Activated CD8-positive, alpha-beta memory T cell treated with anti-CD3 and anti-CD28 coated beads, Interleukin-2, amount 50 U/mL, for 24 hours (primary cell): ENCODE results near the gene ICAM4.
A peak's percentile ranks its signal among the peaks of the same experiment; 100 is the strongest.
"Not testable (repeated sequence)": the region's sequence is repeated elsewhere in the genome, so short reads cannot be mapped to it uniquely, and the experiment has no call there.

Experiments
- DNase-seq: peaks from one replicate; pipeline ENCODE4 v3.0.0-alpha.2; 2020; ENCODE audit errors: extremely low read depth

Gene ICAM4

DNA sequence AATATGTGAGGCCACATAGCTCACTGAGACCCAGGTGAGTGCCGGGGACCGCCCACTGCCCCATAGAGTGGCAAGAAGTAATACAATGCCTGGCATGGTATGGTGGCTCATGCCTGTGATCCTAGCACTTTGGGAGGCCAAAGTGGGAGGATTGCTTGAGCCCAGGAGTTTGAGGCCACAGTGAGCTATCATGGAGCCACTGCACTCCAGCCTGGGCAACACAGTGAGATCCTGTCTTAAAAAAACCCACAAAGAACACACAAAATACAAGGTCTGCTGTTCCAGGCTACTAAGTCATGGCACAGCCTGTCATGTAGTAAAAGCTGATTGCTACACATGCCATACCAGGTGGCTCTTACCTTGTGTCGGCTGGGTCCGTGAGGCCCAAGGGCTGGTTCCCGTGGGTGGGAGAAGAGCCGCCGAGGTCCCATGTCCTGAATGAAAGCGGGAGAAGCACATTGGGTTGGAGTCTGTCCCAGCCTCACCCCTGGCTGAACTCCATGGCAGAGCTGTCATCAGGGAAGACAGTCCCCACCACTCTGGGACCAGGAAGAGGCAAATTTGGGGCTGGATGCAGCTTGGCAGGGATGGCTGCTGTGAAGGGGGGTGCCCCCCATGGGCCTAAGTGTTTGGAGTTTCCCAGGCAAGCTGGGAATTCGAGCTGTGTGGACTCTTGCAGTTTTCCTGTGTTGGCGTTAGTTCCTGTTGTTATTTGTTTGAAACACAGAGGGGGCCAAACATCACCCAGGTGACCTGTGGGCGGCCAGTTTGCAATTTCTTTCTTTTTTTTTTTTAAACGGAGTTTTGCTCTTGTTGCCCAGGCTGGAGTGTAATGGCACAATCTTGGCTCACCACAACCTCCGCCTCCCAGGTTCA is 32.3 kb downstream of the ICAM4 start:
- no peak for DNase-seq

DNA sequence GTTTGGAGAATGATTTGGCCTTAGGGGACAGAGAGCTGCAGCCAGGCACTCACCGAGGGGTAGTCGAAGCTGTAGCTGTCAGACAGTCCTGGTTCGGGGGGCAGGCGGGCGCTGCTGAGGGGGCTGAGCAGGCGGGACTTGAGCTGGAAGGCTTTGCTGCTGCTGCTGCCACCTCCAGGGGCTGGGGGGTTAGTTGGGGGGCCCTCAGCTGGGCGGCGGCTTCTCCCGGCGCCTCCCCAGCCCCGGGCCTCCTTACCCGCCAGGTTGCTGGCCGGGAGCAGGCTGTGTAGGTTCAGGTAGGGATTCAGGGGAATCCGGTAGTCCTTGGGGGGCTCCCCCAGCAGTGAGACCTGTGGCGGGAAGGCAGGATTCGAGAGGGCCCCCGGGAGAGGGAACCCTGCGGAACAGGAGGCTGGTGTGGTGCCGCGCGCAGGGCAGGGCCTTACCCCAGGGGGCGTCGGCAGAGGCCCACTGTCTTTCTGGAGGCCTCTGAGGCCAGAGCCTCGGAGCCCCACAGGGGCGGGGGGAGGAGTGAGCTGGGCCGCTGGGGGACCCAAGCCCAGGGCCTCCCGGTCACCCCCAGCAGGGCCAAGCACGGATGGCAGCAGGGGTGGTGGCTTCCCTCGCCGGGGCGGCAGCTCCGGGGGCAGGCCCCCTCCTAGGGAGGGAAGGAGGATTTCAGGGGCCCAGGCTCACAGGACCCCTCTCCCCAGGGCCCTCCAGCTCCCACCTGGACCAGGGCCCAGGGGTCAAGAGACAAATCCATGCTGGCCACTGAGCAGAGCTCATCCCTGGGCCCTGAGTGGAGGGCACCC is 34.1 kb downstream of the ICAM4 start:
- no peak for DNase-seq

DNA sequence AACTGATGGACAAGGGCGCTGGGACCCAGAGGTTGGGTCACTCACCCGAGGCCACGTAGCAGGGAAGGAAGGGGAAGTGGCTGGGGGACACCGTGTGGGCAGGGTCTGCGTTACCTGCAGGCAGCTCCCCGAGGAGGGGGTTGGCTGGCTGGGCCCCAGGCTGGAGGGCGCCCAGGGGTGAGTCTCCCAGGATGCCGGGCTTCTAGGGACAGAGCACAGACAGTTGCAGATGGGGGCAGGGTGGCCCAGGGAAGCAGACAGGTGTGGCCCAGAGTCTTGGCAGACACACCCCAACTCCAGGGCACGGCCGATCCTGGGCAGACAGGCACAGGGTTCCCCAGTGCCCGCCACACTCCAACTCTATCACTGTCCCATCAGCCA is 34.7 kb downstream of the ICAM4 start:
- no peak for DNase-seq

DNA sequence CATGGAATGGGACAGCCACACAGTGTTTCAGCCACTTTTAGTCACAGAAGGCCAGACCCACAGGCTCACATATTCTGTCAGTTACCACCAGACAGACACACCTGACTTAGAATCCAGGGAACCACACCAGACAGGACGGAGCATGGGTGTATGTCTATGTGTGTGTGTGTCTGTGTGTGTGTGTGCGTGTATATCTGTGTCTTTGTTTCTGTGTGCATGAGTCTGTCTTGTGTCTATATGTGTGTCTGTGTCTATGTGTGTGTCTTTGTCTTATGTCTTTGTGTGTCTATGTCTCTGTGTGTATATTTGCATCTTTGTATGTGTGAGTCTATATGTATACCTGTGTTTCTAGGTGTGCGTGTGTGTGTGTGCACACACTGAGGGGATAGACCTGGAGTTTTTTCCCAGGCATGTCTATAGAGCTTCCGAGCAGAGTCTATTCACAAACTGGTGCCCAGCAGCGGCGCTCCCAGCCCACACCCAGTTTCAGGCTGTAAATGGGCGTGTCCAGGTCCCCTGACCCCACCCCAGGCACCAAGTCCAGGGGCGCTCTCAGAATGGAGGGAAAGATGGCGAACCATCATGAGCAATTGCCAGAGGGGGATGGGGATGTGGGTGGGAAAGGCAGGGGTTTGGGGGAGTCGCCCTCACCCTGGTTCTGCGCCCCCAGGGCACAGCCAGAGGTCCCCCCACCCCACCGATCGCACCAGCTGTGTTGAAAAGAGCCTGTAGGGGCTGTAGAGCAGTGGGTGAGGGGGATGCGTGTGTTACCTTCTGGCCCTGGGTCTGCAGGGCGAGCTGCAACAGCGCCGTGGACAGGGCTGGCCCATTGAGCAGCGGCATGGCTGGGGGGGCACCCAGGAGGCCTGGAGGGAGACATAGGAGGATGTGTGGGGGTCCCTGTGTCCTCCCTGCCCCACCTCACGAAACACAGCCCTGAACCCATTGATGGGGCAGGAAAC is 35.4 kb downstream of the ICAM4 start:
- DNase-seq: no peak

DNA sequence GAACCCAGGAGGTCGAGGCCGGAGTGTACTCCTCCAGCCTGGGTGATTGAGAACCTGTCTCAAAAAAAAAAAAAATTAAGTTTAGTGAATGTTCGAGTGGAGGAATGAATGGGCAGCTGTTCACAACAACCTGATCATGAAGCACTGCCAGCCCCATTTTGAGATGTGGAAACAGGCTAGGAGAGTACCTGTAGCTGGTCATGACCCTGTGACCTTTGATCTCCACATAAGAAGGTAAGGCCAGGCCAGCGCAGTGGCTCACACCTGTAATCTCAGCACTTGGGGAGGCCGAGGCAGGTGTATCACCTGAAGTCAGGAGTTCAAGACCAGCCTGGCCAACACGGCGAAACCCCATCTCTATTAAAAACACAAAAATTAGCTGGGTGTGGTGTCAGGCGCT is 39.0 kb downstream of the ICAM4 start:
- DNase-seq: no peak

DNA sequence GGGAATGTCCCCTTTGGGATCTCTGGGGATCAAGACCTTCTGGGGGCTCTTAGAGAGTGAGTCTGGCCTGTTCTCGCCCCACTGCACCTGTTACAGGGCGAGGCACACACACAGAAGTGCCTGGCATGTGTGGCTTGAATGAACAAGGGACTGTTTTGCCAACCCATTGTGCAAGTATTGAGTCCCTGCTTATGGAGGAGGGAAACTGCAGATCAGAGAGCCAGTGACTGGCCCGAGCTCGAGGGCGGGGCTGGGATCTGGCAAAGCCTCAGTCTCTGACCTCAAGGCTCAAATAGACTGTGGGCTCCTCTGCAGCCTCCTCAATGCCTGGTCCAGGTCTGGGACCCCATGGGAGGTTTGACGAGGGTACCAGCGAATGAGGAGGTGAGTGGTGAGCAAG is 41.0 kb downstream of the ICAM4 start:
- DNase-seq: no peak

DNA sequence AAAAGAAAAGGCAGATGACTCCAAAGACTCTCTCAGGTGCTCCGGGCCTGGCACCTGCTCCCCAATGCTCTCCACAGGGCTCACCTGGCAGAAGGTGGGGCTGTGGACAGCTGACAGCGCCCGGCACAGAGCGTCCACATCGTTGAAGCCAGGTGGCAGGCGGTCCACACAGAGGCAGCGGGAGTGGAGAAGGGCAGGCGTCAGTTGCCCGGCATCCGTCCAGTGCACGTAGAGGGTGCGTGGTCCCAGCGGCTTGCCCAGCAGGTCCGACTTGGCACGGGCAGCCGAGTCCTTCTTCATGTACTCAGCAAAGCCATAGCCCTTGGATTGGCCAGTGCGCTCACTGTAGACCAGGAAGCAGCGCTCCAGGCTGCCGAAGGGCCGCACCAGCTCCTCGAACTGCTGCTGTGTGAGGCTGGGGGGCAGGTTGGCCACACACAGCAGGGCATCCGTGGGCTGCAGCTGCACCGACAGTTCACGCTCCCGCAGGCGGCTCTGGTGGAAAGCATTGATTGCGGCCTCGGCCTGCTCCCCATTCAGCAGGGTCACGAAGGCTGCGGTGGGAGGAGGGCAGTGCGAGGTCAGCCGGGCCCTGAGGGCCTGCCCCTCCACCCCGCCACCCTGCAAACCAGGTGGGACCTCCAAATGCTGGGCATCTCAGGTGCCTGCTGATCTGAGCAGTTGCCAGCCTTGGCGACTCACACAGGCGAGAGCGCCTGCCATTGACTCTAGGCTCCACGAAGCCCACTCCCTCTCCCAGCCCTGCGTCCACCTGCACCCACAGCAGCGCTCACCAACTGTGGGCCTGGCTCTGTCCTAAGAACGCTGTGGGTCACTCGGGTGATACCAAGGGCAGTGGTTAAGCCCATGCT is 42.0 kb downstream of the ICAM4 start:
- no peak for DNase-seq

DNA sequence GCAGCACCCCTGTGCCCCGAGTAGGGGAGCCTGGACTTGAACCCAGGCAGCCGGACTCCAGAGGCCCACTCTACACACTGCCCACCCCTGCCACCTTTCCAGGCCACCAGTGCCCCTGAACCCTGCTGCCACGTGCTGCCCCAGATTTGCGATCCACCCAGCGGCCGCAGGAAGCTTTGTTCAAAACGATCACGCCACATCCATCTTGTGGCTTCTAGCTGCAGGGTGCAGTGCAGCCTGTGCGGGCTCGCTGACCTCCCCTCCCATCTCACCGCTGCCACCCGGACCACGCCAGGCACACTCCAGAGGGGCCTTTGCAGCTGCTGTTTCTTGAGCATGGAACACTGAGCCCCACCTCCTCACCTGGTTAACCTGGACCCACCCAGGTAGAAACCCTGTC is 42.8 kb downstream of the ICAM4 start:
- no peak for DNase-seq

DNA sequence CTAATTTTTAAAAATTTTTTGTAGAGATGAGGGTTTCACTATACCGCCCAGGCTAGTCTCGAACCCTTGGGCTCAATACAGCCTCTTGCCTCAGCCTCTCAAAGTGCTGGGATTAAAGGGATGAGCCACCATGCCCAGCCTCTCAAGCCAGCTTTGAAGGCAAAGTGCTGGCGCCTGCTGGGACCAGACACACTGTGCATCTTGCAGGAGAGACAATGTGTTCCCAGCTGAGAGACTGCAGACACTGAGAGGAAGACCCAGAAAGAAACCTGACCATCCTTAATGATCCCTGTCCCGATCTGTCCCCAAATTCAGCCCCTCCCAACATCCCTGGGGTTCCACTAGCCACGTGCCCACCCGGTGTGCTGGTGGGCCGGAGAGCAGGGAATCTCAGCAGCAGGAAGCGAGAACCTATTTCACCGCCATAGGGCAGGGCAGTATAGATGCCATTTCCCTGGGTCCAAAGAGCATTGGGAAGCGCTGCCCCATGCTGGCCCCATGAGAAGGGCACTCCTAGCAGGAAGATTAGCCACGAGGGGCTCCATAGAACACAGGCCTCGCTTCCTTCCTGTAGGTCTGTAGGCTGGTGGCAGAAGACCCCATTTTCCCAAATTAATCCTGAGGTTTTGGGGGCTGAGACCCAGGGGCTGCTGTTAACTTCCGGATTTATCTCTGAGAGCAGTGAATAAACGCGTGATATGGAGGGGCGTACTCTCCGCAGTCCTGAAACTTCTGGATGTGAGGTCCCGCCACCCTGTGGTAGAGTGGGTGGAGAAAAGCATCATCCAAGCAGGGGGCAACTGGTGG is 45.6 kb downstream of the ICAM4 start:
- DNase-seq: no peak

DNA sequence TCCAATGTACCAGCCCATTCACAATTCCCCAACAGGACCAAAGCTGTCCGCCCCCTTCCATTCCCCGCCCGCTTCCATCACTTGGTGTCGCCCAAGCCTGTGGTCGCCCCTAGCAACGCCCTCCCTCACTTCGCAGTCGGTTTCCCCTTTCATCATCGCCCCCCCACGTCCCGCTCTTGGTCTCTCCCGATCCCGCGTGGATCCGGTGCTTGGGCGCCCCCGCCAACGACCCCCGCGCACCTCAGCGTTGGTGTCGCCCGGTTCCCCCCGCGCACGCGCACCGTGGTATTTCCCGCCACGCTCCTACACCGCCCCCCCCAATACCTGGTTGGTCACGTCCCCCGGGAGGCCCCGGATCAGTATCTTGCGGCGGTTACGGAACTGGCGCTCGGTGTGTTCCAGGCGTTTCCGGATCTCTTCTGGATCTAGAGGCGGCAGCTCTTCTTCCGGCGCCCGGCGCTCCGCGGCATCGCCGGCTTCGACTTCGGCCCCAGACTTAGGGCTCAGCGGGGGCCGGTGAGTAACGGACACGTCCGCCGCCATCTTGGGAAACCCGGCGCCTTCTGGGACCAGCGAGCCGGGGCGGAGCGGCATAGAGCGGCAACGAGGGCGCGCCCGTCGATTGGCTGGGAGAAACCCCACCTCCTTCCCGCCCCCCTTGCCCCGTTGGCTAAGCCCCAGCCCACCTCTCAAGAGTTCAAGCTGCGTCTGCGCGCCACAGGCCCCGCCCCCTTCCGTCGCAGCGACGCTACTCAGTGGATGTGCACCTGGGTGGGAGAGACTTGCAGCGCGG is 46.4 kb downstream of the ICAM4 start, which contains the start of gene RAVER1:
Gene RAVER1, minus strand, starts transcription at position 565 of the 793 bp plus-strand sequence. Its CDS starts 22 bp downstream, at position 543.
- peak; percentile 94 for DNase-seq

DNA sequence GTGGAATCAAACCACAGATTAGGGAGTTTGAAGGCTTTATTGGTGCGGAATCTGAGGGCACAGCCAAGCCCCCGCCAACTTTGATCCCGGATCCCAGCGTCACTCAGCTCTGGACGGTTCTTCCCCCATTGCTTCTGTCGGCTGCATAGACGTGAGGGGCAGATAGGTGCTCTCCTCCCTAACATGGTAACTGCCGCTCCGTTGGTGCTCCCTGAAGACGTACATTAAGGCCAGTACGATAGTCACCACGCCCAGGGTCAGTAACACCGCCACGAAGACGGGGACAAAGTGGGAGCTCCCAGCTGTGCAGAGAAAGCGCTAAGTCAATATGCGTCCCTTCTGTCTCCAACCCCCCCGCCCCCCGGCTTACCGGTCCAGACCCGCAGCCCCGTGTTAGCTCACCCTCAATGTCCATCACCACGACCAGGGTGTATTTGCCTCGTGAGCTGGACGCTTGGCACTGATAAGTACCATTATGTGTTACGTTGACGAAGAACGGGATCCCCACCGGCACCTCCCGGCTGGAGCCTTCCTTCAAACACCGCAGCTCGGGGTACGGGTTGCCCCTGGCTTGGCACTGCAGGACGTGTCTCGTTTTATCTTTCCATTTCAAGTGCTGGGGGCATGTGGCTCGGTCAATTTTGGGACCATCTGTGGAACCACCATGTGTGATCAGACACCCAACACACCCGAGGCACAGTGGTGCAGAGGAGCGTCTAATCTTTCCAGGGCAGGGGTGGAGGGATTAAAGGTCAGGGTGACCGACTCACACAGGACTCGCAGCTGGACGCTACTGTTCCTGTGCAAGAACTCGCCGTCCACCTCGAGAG is 47.2 kb downstream of the ICAM4 start:
- no peak for DNase-seq

DNA sequence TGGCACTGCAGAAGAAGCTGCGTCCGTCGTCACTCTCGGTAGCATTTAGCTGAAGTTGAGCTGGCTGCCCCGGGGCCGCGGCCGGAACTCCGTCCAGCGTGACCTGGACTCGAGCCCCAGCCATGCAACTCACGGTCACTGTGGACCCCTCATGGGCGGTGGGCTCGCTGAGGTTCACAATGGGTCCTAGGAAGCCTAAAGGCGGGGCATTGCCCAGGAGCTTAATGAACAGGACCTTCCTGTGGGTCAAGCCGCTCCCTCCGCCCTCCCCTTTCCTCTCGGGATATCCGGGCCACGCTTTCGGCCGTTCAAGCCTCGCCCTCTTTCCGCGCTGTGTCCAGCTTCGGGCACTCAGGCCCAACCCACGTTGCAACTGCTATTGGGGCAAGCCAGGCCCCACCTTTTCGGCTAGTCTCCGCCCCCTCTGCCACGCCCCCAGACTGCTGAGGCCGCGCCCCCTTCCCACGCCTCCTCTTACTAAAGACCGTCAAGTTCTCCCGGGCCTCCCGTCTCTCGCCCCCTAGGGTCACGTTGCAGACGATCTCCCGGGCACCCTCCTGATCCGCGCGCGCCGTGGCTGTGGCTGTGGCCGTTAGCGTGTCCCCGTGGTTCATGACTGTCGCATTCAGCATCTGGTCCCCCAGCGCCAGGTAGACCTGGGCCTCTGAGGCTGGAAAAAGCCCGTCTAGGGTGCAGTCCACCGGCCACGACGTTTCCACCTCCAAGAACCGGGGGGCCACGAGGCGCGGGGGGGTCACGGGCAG is 48.0 kb downstream of the ICAM4 start:
- DNase-seq: no peak

DNA sequence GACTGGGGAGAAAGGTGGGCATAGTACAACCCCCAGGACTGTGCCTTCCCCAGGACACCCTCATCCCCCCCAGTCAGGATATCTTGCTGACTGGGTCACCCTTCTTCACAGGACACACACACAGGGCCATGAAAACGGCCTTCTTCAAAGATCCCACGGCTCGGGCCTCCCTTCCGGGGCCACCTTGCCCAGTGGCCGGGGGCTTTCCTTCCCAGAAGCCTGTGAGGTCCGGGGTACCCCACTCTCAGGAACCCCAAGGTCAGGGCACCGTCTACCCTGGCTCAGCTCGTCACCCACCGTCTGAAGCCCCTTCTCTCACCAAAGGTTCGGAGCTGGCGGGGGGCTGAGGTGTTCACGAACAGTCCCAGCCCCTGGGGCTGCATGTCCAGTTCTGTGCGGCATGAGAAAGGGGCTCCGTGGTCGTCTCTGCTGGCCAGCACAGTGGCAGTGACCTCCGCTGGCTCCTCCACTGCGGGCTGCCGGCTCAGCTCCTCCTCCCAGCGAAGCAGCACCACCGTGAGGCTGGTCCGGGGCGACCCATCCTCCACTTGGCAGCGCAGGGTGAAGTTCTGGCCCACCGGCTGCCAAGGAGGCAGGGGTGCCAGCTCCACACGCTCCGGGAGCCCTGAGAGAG is 48.7 kb downstream of the ICAM4 start:
- no peak for DNase-seq

DNA sequence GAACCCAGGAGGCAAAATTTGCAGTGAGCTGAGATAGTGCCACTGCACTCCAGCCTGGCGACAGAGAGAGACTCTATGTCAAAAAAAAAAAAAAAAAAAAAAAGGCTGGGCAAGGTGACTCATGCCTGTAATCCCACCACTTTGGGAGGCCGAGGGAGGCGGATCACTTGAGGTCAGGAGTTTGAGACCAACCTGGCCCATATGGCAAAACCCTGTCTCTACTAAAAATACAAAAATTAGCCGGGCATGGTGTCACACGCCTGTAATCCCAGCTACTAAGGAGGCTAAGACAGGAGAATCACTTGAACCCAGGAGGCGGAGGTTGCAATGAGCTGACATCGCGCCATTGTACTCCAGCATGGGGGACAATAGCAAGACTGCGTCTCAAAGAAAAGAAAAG is 50.0 kb downstream of the ICAM4 start:
- not testable (repeated sequence) for DNase-seq
